ENCODE measurements around the gene BPGM.
"Not testable (repeated sequence)": the region's sequence is repeated elsewhere in the genome, so short reads cannot be mapped to it uniquely, and the experiment has no call there.

BPGM gene

GRCh38 chr7:134669388-134669787, 22.7 kb downstream of the BPGM start:
- no peak for DNase-seq

GRCh38 chr7:134669845-134670373, 23.3 kb downstream of the BPGM start:
- peak; percentile 39 for DNase-seq

GRCh38 chr7:134671609-134672008, 25.0 kb downstream of the BPGM start:
- no peak for DNase-seq

- no peak for DNase-seq
Observed at GRCh38 chr7:134674424-134674823, 27.8 kb downstream of the BPGM start.

- DNase-seq = no peak
Observed at GRCh38 chr7:134676743-134677142, 30.1 kb downstream of the BPGM start.

- DNase-seq = no peak
Observed at GRCh38 chr7:134678115-134678514, 31.5 kb downstream of the BPGM start.

- DNase-seq = no peak
Observed at GRCh38 chr7:134679006-134679405, 32.4 kb downstream of the BPGM start.

GRCh38 chr7:134684165-134684564, 37.5 kb downstream of the BPGM start:
- no peak for DNase-seq

- no peak for DNase-seq
Observed at GRCh38 chr7:134685250-134685649, 38.6 kb downstream of the BPGM start.

- DNase-seq = peak; percentile 56
Observed at GRCh38 chr7:134686786-134687185, 40.1 kb downstream of the BPGM start.

GRCh38 chr7:134689550-134689949, 42.9 kb downstream of the BPGM start:
- DNase-seq = not testable (repeated sequence)

- peak; percentile 76 for DNase-seq
Observed at GRCh38 chr7:134690016-134690415, 43.4 kb downstream of the BPGM start.

- peak; percentile 28 for DNase-seq
Observed at GRCh38 chr7:134690614-134691504, 44.2 kb downstream of the BPGM start.

- peak; percentile 39 for DNase-seq
Observed at GRCh38 chr7:134691546-134692343, 45.1 kb downstream of the BPGM start.

- no peak for DNase-seq
Observed at GRCh38 chr7:134692344-134692705, 45.7 kb downstream of the BPGM start.

- DNase-seq = no peak
Observed at GRCh38 chr7:134693256-134693655, 46.6 kb downstream of the BPGM start.

GRCh38 chr7:134694299-134694698, 47.6 kb downstream of the BPGM start:
- peak; percentile 24 for DNase-seq

GRCh38 chr7:134694767-134695166, 48.1 kb downstream of the BPGM start:
- peak; percentile 28 for DNase-seq

- DNase-seq = peak; percentile 43
Observed at GRCh38 chr7:134695321-134695860, 48.7 kb downstream of the BPGM start.

GRCh38 chr7:134696261-134696660, 49.6 kb downstream of the BPGM start:
- no peak for DNase-seq

- DNase-seq = no peak
Observed at GRCh38 chr7:134697205-134697886, 50.7 kb downstream of the BPGM start.

- DNase-seq = no peak
Observed at GRCh38 chr7:134698481-134698880, 51.8 kb downstream of the BPGM start.

All from eye (tissue), 1 donor.